Cardiac septum (tissue), 1 donor: ENCODE results near the gene OR10S1. TPM values are rescaled to one million over a fixed set of nuclear protein-coding genes. Genes with fewer than 3 reads are reported as not detected.
"Not testable (repeated sequence)": the region's sequence is repeated elsewhere in the genome, so short reads cannot be mapped to it uniquely, and the experiment has no call there.

Experiments used
- DNase-seq: peaks from one replicate; pipeline ENCODE4 v3.0.0-alpha.2; 2020; ENCODE audit warnings: low spot score
- intact Hi-C: fragments of 100-400 bp; cut with DNase I; formaldehyde crosslinking; loops from one replicate; pipeline ENCODE4 v1.14.0; 2022
- long read RNA-seq: library from polyadenylated mRNA; unstranded; transcript quantifications from one replicate; pipeline ENCODE4 v2.0.0, GENCODE V29; 2021
- total RNA-seq: library from RNA; stranded (reverse); fragmentation: NEBNext Ultra II Directional; extraction: Animal tissue kit (Norgen Biotek cat#: 25700); gene quantifications from one replicate; pipeline ENCODE4 v1.2.1, GENCODE V29; 2021
- donor health status: DM: no; HTN: no; CAD: no.

OR10S1 gene
- total RNA-seq: not detected
- long read RNA-seq: 0 reads

- intact Hi-C loops: no loop called here
- no peak for DNase-seq
These were observed at the start of gene OR10S1 for GRCh38 chr11:123977731-123978347. Gene OR10S1 (minus strand): TSS chr11:123977781. CDS start chr11:123977664, 117 bp downstream.

GRCh38 chr11:124026498-124026897 is 48.9 kb upstream of the OR10S1 start, which contains the start of gene OR10G8:
Gene OR10G8 (plus strand): TSS chr11:124026798. CDS start chr11:124029623, 2,825 bp downstream.
- DNase-seq: no peak
- intact Hi-C loops: no loop called here

DNA sequence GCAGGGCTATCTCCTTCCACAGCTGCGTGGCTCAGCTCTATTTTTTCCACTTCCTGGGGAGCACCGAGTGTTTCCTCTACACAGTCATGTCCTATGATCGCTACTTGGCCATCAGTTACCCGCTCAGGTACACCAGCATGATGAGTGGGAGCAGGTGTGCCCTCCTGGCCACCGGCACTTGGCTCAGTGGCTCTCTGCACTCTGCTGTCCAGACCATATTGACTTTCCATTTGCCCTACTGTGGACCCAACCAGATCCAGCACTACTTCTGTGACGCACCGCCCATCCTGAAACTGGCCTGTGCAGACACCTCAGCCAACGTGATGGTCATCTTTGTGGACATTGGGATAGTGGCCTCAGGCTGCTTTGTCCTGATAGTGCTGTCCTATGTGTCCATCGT is 38.3 kb upstream of the OR10S1 start:
- intact Hi-C loops: not testable (repeated sequence)

DNA sequence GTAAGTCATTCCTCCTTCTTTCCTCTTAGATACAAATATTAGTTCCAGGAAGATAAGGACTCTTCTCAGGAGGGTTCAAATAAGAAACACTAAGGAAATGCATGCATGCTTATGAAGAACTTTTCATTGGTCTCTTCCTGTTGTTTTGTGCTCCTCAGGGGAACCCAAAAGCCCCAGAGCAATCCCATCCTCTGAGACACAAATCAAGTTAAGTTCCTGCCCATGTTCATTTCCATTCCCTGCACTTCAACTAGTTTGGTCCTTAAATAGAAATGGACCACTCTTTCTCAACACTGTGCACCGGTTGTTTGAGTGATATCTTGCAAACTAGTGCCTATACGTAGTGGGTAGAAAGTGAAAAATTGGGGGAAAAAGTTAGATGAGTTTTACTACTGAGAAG is 35.1 kb upstream of the OR10S1 start, which contains the start of gene OR10G4:
Gene OR10G4 (plus strand): TSS at position 301 of the 400 bp plus-strand sequence. CDS start 2,578 bp downstream, outside the sequence.
- intact Hi-C loops: no loop called here
- DNase-seq: no peak

More for the DNA sequence above, 38.3 kb upstream of the OR10S1 start:
- not testable (repeated sequence) for DNase-seq

- DNase-seq: no peak
- intact Hi-C loops: no loop called here
These were observed 17.5 kb upstream of the OR10S1 start, which contains the start of gene OR10G6 for GRCh38 chr11:123995119-123995518. Gene OR10G6 (minus strand): TSS chr11:123995161. CDS start chr11:123995161, 0 bp downstream.

- intact Hi-C loops: no loop called here
- no peak for DNase-seq
These were observed 1.7 kb upstream of the OR10S1 start for GRCh38 chr11:123979311-123979710.

GRCh38 chr11:123976770-123977560 is 616 bp downstream of the OR10S1 start:
- intact Hi-C loops: no loop called here
- DNase-seq: no peak

- intact Hi-C loops: no loop called here
These were observed 3.8 kb downstream of the OR10S1 start for GRCh38 chr11:123973816-123974215.

DNA sequence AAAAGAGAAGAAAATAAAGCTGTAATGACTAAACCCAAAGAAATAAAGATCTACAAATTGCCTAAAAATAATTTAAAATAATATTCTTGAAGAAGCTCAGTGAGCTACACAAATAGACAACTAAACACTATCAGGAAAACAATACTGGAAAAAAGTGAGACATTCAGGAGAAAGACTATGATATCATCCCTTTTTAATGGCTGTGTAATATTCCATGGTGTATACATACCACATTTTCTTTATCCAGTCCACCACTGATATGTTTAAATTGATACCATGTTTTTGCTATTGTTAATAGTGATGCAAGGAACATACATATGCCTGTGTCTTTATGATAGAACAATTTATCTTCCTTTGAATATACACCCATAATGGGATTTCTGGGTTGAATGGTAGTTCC is 20.8 kb downstream of the OR10S1 start:
- intact Hi-C loops: no loop called here
- DNase-seq: no peak

More at GRCh38 chr11:123973816-123974215, 3.8 kb downstream of the OR10S1 start:
- DNase-seq: no peak

DNA sequence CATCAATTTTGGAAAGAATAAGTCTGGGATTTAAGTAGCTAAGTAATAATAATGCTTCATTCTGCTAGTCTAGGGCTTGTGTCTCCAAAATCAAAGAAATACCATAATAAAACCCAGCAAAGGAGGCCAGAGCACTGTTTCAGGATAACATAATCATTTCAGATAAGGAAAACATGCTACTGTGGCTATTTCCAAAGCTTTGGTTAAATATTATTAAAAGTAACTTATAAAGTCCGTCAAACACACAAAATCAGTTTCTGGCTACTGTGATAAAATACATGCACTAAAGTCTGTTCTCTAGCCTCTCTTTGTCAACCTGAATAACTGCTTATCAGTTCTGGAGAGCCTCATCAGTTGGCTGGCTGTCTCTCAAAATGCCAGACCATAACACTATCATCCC is 32.4 kb downstream of the OR10S1 start:
- no peak for DNase-seq
- intact Hi-C loops: no loop called here

DNA sequence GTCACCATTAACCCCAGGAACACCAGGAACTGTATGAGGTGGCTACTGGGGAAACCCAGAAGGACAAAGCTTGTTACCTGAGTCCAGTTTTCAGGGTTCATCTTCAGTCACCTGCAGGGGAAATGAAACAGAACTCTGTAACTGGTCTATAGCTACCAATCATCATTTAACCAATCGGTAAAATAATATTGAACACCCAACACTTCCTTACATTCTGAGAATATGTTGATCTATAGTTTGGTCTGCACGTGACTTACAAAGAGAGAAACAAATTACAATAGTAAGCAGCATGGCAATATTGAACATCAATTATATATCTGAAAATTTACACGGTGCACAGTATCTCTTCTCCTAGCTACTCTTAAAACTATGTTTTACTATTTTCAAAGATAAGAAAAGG is 33.8 kb downstream of the OR10S1 start, which contains the start of gene OR6T1:
Gene OR6T1 (minus strand): TSS at position 101 of the 400 bp plus-strand sequence. CDS start 0 bp downstream, at position 101.
- DNase-seq: no peak
- intact Hi-C loops: no loop called here

- DNase-seq: no peak
- intact Hi-C loops: no loop called here
These were observed 35.2 kb downstream of the OR10S1 start for GRCh38 chr11:123942413-123942812.

DNA sequence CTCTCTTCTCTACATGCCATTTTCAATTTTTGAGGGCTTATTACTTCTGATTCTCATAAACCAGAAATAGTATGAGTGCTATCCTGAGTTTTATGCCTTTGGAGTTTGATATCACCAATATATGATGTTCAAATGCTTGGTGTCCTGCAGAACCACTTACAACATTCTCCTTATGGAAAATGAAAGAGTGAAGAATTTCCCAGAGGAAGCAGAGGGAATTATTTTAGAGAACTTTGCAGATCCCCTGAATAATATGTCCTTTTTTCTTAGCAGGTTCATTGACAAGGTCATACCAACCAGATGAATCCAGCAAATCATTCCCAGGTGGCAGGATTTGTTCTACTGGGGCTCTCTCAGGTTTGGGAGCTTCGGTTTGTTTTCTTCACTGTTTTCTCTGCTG is 38.3 kb downstream of the OR10S1 start, which contains the start of gene OR4D5:
Gene OR4D5 (plus strand): TSS at position 301 of the 400 bp plus-strand sequence. CDS start 0 bp downstream, at position 301.
- intact Hi-C loops: no loop called here
- no peak for DNase-seq

Other genes with a start within 250 kb of the OR10S1 start
- 6.2 TPM for gene ZNF202, start 236.1 kb downstream of the OR10S1 start, total RNA-seq
- gene OR6X1, start 223.3 kb downstream of the OR10S1 start, total RNA-seq: not detected
- not detected for gene OR6M1, start 171.4 kb downstream of the OR10S1 start, total RNA-seq
- gene TMEM225, start 92.1 kb downstream of the OR10S1 start, total RNA-seq: not detected
- gene OR8D4, start 75.6 kb downstream of the OR10S1 start, total RNA-seq: not detected
- gene OR4D5, start 38.2 kb downstream of the OR10S1 start, total RNA-seq: not detected
- gene OR6T1, start 33.9 kb downstream of the OR10S1 start, total RNA-seq: not detected
- gene OR10G6, start 17.4 kb upstream of the OR10S1 start, total RNA-seq: not detected
- gene OR10G4, start 35.2 kb upstream of the OR10S1 start, total RNA-seq: not detected
- gene OR10G9, start 45.2 kb upstream of the OR10S1 start, total RNA-seq: not detected
- gene OR10G8, start 49.0 kb upstream of the OR10S1 start, total RNA-seq: not detected
- not detected for gene OR10G7, start 63.5 kb upstream of the OR10S1 start, total RNA-seq
- 4.3 TPM for gene VWA5A, start 137.7 kb upstream of the OR10S1 start, total RNA-seq
- not detected for gene OR10D3, start 205.6 kb upstream of the OR10S1 start, total RNA-seq